HFF-Myc (cell line): ENCODE results near the gene ARSI.

Experiments
- DNase-seq: peaks from one replicate; pipeline ENCODE4 v3.0.0-alpha.2; 2011; ENCODE audit warnings: low read depth; ENCODE audit errors: extremely low read depth
- H3K4me3 ChIP-seq: replicated peaks from 2 replicates; pipeline ENCODE4 v1.5.1; 2011; ENCODE audit warnings: low read depth, mild to moderate bottlenecking, control low read depth, low read length
- TF ChIP-seq, protein P1 (sequence below): IDR thresholded peaks from 2 replicates; pipeline ENCODE4 v1.5.1; 2012; ENCODE audit warnings: mild to moderate bottlenecking, low read depth, low read length, control low read depth; ENCODE audit errors: missing control alignments

The ARSI gene

DNA sequence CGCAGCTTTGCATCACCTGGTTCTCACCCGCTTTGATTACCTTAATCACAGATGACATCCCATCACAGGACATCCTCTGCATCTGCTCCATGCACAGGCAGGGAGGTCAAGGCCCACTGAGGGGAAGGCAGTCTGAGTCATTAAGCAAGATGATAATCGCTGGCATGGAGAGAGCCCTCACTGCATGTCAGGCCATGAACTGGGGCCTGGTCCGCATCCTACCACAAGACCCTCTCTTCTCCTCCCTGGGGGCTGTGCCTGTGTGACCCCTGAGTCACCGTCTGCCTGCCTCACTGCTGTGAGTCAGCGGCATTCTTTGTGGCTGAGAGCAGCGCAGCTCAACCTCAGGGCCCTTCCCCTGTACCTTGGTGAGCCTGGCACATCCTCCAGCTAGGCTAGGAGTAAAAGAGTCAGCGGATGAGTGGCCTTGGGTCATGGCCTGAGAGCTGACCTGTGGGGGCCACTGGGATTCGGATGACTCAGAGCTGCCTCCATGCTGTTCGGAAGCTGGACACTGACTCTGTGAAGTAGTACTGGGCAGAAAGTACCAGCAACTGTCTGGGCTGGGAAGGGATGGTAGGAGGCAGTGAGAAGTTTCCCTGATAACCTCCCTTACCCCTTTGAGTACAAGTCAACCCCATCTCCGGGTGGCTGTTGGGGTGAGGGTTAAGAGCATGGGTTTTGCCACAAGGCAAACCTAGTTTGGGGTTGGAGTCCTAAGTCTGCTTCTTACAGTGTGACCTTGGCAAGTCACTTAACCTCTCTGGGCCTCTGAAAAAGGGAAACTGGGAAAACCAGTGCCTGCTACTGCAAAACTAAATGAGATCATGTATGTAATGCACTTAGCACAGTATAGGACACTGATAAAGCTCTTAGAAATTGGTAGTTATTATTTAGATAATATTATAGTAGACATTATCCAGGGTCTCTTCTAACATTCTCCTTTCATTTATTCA is 14.6 kb upstream of the ARSI start:
- TF ChIP-seq, protein P1, sequence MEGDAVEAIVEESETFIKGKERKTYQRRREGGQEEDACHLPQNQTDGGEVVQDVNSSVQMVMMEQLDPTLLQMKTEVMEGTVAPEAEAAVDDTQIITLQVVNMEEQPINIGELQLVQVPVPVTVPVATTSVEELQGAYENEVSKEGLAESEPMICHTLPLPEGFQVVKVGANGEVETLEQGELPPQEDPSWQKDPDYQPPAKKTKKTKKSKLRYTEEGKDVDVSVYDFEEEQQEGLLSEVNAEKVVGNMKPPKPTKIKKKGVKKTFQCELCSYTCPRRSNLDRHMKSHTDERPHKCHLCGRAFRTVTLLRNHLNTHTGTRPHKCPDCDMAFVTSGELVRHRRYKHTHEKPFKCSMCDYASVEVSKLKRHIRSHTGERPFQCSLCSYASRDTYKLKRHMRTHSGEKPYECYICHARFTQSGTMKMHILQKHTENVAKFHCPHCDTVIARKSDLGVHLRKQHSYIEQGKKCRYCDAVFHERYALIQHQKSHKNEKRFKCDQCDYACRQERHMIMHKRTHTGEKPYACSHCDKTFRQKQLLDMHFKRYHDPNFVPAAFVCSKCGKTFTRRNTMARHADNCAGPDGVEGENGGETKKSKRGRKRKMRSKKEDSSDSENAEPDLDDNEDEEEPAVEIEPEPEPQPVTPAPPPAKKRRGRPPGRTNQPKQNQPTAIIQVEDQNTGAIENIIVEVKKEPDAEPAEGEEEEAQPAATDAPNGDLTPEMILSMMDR, result no peak
- peak; percentile 75 for DNase-seq
- no peak overlapping the region for H3K4me3 ChIP-seq

DNA sequence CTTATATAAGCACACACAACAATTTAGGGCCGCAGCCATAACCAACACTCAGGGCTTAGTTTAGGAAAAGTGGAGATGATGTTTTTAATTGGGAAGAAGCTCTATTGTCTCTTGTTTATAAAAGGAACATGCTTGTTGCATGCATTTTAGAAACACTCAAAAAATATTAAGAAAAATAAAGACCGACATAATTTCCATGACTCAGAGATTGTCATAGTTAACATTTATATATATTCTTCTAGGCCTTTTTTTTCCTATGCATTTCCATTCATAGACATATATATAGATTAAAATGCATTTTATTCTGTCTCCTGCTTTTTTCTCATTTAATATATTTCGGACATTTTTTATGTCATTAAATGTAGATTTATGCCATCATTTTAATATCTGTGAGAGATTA is 13.6 kb upstream of the ARSI start:
- no peak overlapping the region for H3K4me3 ChIP-seq
- TF ChIP-seq, protein P1, result no peak
- no peak for DNase-seq

DNA sequence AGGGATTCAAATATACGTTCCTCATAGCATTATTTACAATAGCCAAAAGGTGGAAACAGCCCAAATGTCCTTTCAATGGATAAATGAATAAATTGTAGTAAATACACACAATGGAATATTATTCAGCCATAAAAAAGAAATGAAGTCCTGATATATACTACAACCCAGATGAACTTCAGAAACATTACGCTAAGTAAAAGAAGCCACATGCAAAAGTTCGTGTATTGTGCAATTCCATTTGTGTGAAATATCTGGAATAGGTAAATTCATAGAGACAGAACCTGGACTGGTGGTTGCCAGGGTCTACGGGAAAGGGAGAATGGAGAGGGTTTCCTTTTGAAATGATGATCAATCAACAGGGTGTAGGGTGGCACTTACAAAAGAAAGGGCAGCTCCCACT is 12.5 kb upstream of the ARSI start:
- DNase-seq, result no peak
- no peak overlapping the region for H3K4me3 ChIP-seq
- TF ChIP-seq, protein P1, result no peak

DNA sequence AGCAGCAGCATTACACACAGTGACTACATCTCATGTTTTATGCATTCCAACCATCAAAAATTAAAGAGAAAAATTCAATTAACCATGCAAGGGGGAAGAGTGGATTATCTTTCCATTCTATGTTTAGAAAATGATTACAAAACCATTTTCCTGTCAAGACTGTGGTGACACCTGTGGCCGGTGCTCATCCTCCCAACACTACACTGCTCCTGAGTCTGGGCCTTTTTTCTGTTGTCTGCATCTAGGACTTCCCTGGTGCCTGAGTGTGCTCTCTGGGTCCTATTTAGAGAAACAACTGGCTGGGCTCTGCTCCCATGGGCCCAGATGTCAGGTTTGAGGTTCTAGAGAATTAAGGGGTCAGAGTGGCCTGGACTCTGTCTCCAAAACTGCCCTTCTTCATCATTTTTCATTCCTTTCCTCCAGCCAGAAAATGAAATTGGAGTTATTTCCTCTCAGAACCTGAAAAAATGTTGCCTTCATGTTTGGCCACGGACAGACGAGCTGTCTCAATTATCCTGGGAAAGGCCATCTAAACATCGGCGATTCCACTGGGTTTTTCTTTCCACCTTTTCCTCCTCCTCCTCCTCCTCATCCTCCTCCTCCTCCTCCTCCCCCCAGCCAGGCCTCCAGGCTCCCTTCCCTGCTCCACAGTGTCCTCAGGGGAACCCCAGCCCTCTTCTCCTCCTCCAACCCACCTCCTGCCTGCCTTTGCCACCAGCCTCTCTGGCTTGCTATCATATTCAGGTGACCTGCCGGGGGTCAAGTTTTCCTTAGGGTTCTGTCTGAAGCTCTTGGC is 11.4 kb upstream of the ARSI start:
- DNase-seq, result no peak
- H3K4me3 ChIP-seq, result no peak overlapping the region
- TF ChIP-seq, protein P1, result no peak

DNA sequence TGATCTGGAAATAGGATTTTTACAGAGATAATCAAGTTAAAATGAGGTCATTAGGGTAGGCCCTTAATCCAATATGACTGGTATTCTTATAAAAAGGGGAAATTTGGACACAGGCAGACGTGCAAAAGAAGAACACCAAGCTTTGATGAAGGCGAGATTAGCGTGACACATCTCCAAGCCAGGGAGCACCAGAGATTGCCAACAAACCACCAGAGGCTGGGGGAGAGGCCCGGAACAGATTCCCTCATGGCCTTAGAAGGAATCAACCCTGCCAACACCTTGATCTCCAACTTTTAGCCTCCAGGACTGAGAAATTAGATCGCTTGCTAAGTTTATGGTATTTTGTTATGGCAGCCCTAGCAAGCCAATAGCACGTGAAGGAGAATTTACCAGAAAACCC is 10.8 kb upstream of the ARSI start:
- DNase-seq, result no peak
- no peak overlapping the region for H3K4me3 ChIP-seq
- TF ChIP-seq, protein P1, result no peak

DNA sequence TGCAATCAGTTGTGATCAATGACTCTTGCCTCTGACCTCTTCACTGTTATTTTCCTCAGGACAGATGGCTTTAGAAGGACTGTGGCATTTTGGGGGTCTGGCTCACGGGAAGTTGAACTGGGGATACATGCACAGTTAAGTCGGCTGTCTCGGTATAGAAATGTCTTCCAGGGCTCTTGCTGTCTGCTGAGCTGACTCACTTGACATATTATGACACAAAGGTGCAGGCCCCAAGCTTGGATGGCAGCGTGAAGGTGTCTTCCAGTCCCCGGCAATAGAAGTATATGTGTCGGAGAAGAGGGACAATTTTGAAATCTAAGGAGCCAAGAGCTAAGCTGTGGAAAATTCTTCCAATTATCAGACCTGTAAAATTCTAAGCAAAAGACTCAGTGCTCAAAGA is 9.8 kb upstream of the ARSI start:
- TF ChIP-seq, protein P1, result no peak
- H3K4me3 ChIP-seq, result no peak overlapping the region

More for the DNA sequence above, 9.8 kb upstream of the ARSI start:
- no peak for DNase-seq
